ENCODE results near the gene SLC46A1.
A peak's percentile ranks its signal among the peaks of the same experiment; 100 is the strongest.

Gene SLC46A1

DNA sequence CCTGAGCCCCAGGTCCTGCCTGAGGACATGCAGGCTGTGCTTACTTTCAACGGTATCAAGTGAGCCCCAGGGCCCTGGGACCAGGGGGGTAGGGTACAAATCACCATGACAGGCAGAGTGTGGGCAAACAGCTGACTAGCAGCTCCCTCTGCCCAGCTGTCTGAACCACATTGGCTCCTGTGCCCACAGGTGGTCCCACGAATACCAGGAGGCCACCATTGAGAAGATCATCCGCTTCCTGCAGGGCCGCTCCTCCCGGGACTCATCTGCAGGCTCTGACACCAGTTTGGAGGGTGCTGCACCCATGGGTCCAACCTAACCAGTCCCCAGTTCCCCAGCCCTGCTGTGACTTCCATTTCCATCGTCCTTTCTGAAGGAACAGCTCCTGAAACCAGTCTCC is 10.0 kb downstream of the SLC46A1 start:
- no peak for ATAC-seq

DNA sequence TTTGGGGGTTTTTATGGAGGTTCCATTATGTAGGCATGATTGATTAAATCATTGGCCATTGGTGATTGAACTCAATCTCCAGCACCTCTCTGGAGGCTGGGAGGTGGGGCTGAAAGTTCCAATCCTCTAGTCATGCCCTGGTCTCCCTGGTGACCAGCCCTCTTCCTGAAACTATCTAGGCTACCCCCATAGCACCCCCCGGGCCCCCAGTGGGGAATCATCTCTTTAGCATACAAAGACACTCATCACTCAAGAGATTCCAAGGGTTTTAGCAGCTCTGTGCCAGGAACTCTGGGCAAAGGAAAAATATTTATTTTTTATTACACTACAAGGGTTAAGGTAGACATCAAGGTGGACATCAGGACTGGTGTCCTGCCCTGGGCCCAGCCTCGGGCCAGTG is 10.6 kb downstream of the SLC46A1 start:
- ATAC-seq = no peak
- TF ChIP-seq SNAI2 (CRISPR knock-in tag; IDR thresholded peaks at IDR 0.05) (no peak), PPARA (CRISPR knock-in tag; IDR thresholded peaks at IDR 0.05; ENCODE audit: borderline replicate concordance) (no peak), OSR1 (CRISPR knock-in tag; IDR thresholded peaks at IDR 0.05) (no peak), ISL1 (CRISPR knock-in tag; IDR thresholded peaks at IDR 0.05) (no peak), TCF4 (CRISPR knock-in tag; IDR thresholded peaks at IDR 0.05; ENCODE audit: borderline replicate concordance) (no peak), ZFP3 (CRISPR knock-in tag; IDR thresholded peaks at IDR 0.05) (no peak), ARNTL (CRISPR knock-in tag; IDR thresholded peaks at IDR 0.05; ENCODE audit: borderline replicate concordance, low read depth) (no peak), RARB (CRISPR knock-in tag; IDR thresholded peaks at IDR 0.05) (no peak), POU6F1 (CRISPR knock-in tag; IDR thresholded peaks at IDR 0.05; ENCODE audit: borderline replicate concordance, low read depth) (no peak), ZNF8 (CRISPR knock-in tag; IDR thresholded peaks at IDR 0.05) (no peak)

More for the DNA sequence above, 10.0 kb downstream of the SLC46A1 start:
- TF ChIP-seq CREB5 (CRISPR knock-in tag; IDR thresholded peaks at IDR 0.05; ENCODE audit: low read depth) (no peak), ISL1 (CRISPR knock-in tag; IDR thresholded peaks at IDR 0.05) (no peak), ZNF70 (CRISPR knock-in tag; IDR thresholded peaks at IDR 0.05) (no peak), ZC3H10 (CRISPR knock-in tag; IDR thresholded peaks at IDR 0.05) (no peak), BACH2 (CRISPR knock-in tag; IDR thresholded peaks at IDR 0.05; ENCODE audit: borderline replicate concordance) (no peak), ESRRG (CRISPR knock-in tag; IDR thresholded peaks at IDR 0.05) (no peak), GLIS3 (CRISPR knock-in tag; IDR thresholded peaks at IDR 0.05) (no peak), ARNTL (CRISPR knock-in tag; IDR thresholded peaks at IDR 0.05; ENCODE audit: borderline replicate concordance, low read depth) (no peak), ZNF8 (CRISPR knock-in tag; IDR thresholded peaks at IDR 0.05) (no peak), TCF4 (CRISPR knock-in tag; IDR thresholded peaks at IDR 0.05; ENCODE audit: borderline replicate concordance) (no peak), ZNF565 (CRISPR knock-in tag; conservative IDR thresholded peaks at IDR 0.05; ENCODE audit: low read depth) (no peak), SNAI2 (CRISPR knock-in tag; IDR thresholded peaks at IDR 0.05) (no peak), OSR1 (CRISPR knock-in tag; IDR thresholded peaks at IDR 0.05) (no peak), ZFP3 (CRISPR knock-in tag; IDR thresholded peaks at IDR 0.05) (no peak), TOX (CRISPR knock-in tag; IDR thresholded peaks at IDR 0.05; ENCODE audit: borderline replicate concordance) (no peak), POU6F1 (CRISPR knock-in tag; IDR thresholded peaks at IDR 0.05; ENCODE audit: borderline replicate concordance, low read depth) (no peak), CSDC2 (CRISPR knock-in tag; IDR thresholded peaks at IDR 0.05) (no peak)
- TF ChIP-seq, protein P1, sequence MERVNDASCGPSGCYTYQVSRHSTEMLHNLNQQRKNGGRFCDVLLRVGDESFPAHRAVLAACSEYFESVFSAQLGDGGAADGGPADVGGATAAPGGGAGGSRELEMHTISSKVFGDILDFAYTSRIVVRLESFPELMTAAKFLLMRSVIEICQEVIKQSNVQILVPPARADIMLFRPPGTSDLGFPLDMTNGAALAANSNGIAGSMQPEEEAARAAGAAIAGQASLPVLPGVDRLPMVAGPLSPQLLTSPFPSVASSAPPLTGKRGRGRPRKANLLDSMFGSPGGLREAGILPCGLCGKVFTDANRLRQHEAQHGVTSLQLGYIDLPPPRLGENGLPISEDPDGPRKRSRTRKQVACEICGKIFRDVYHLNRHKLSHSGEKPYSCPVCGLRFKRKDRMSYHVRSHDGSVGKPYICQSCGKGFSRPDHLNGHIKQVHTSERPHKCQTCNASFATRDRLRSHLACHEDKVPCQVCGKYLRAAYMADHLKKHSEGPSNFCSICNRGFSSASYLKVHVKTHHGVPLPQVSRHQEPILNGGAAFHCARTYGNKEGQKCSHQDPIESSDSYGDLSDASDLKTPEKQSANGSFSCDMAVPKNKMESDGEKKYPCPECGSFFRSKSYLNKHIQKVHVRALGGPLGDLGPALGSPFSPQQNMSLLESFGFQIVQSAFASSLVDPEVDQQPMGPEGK (CRISPR knock-in tag; IDR thresholded peaks at IDR 0.05; ENCODE audit: borderline replicate concordance) = no peak
- TF ChIP-seq, protein P2, sequence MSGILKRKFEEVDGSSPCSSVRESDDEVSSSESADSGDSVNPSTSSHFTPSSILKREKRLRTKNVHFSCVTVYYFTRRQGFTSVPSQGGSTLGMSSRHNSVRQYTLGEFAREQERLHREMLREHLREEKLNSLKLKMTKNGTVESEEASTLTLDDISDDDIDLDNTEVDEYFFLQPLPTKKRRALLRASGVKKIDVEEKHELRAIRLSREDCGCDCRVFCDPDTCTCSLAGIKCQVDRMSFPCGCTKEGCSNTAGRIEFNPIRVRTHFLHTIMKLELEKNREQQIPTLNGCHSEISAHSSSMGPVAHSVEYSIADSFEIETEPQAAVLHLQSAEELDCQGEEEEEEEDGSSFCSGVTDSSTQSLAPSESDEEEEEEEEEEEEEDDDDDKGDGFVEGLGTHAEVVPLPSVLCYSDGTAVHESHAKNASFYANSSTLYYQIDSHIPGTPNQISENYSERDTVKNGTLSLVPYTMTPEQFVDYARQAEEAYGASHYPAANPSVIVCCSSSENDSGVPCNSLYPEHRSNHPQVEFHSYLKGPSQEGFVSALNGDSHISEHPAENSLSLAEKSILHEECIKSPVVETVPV (CRISPR knock-in tag; IDR thresholded peaks at IDR 0.05) = no peak

- TF ChIP-seq ISL1 (CRISPR knock-in tag; IDR thresholded peaks at IDR 0.05) = 0 out of 2 replicates have a peak, but pooled peaks have one; percentile 19
- TF ChIP-seq RARB (CRISPR knock-in tag; IDR thresholded peaks at IDR 0.05) = no peak
- TF ChIP-seq GLIS3 (CRISPR knock-in tag; IDR thresholded peaks at IDR 0.05) = no peak
- TF ChIP-seq, protein P2 (CRISPR knock-in tag; IDR thresholded peaks at IDR 0.05) = no peak
- no peak for TF ChIP-seq CREB5 (CRISPR knock-in tag; IDR thresholded peaks at IDR 0.05; ENCODE audit: low read depth)
- no peak for TF ChIP-seq CSDC2 (CRISPR knock-in tag; IDR thresholded peaks at IDR 0.05)
- TF ChIP-seq, protein P3, sequence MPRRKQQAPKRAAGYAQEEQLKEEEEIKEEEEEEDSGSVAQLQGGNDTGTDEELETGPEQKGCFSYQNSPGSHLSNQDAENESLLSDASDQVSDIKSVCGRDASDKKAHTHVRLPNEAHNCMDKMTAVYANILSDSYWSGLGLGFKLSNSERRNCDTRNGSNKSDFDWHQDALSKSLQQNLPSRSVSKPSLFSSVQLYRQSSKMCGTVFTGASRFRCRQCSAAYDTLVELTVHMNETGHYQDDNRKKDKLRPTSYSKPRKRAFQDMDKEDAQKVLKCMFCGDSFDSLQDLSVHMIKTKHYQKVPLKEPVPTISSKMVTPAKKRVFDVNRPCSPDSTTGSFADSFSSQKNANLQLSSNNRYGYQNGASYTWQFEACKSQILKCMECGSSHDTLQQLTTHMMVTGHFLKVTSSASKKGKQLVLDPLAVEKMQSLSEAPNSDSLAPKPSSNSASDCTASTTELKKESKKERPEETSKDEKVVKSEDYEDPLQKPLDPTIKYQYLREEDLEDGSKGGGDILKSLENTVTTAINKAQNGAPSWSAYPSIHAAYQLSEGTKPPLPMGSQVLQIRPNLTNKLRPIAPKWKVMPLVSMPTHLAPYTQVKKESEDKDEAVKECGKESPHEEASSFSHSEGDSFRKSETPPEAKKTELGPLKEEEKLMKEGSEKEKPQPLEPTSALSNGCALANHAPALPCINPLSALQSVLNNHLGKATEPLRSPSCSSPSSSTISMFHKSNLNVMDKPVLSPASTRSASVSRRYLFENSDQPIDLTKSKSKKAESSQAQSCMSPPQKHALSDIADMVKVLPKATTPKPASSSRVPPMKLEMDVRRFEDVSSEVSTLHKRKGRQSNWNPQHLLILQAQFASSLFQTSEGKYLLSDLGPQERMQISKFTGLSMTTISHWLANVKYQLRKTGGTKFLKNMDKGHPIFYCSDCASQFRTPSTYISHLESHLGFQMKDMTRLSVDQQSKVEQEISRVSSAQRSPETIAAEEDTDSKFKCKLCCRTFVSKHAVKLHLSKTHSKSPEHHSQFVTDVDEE (CRISPR knock-in tag; IDR thresholded peaks at IDR 0.05) = no peak
- no peak for ATAC-seq
Observed at GRCh38 chr17:28394337-28395116, 11.5 kb downstream of the SLC46A1 start.

All from SK-N-SH treated with all-trans-retinoic acid at 6 μM for 48 hours (cell line).